KMS-11 (cell line): ENCODE data around the gene TANC1.
A peak's percentile ranks its signal among the peaks of the same experiment; 100 is the strongest.

Source experiments
- H2AFZ ChIP-seq: fragments of 200-600 bp; sonication (generic); 2 replicates; pipeline ENCODE4 v1.6.1; 2016; ENCODE audit warnings: antibody characterized with exemption, mixed run types, low read depth
- H3K27ac ChIP-seq: fragments of 200-600 bp; sonication (generic); 2 replicates; pipeline ENCODE4 v1.6.1; 2016; ENCODE audit warnings: mild to moderate bottlenecking, mixed run types
- H3K27me3 ChIP-seq: fragments of 200-600 bp; sonication (generic); 2 replicates; pipeline ENCODE4 v1.6.1; 2017; ENCODE audit warnings: mild to moderate bottlenecking, low read depth, mixed run types, moderate library complexity; ENCODE audit not compliant: insufficient read depth
- H3K36me3 ChIP-seq: fragments of 200-600 bp; sonication (generic); 2 replicates; pipeline ENCODE4 v1.6.1; 2017; ENCODE audit warnings: mild to moderate bottlenecking, mixed run types; ENCODE audit not compliant: insufficient read depth
- H3K4me1 ChIP-seq: fragments of 200-600 bp; sonication (generic); 2 replicates; pipeline ENCODE4 v1.6.1; 2016; ENCODE audit warnings: mild to moderate bottlenecking, low read depth, mixed run types; ENCODE audit not compliant: poor library complexity, severe bottlenecking
- H3K4me2 ChIP-seq: fragments of 200-600 bp; sonication (generic); 2 replicates; pipeline ENCODE4 v1.7.0; 2016; ENCODE audit warnings: mild to moderate bottlenecking, mixed run types
- H3K4me3 ChIP-seq: fragments of 200-600 bp; sonication (generic); IDR thresholded peaks from 2 replicates; pipeline ENCODE4 v1.6.1; 2017; ENCODE audit warnings: low read depth, low read length, mixed read lengths; ENCODE audit not compliant: insufficient read depth
- H3K79me2 ChIP-seq: fragments of 200-600 bp; sonication (generic); 2 replicates; pipeline ENCODE4 v1.6.1; 2016; ENCODE audit warnings: low read depth, mixed run types; ENCODE audit not compliant: insufficient read depth
- H3K9ac ChIP-seq: fragments of 200-600 bp; sonication (generic); 2 replicates; pipeline ENCODE4 v1.6.1; 2016; ENCODE audit warnings: mild to moderate bottlenecking, mixed run types
- H4K20me1 ChIP-seq: fragments of 200-600 bp; sonication (generic); 2 replicates; pipeline ENCODE4 v1.6.1; 2016; ENCODE audit warnings: mild to moderate bottlenecking, mixed run types; ENCODE audit not compliant: insufficient read depth
- CTCF ChIP-seq: fragments of 200-600 bp; sonication (generic); conservative IDR thresholded peaks from 2 replicates; pipeline ENCODE4 v1.6.1; 2017; ENCODE audit warnings: low read depth, mild to moderate bottlenecking, antibody characterized with exemption, low read length, moderate library complexity, mixed read lengths

TANC1 gene

GRCh38 chr2:158990397-158991214 lies 22.2 kb downstream of the TANC1 start:
- H4K20me1 ChIP-seq: no peaks in the 10 kb centered on the region
- H3K27ac ChIP-seq: no peak overlapping the region
- peaks cover 92% of the 10 kb centered on the region for H3K79me2 ChIP-seq
- H3K4me3 ChIP-seq: no peak overlapping the region
- no peak overlapping the region for H2AFZ ChIP-seq
- TF ChIP-seq CTCF: no peak
- H3K9ac ChIP-seq: no peak overlapping the region
- H3K36me3 ChIP-seq: no peaks in the 10 kb centered on the region
- H3K4me2 ChIP-seq: no peak overlapping the region
- H3K27me3 ChIP-seq: no peaks in the 10 kb centered on the region
- peaks cover 84% of the 10 kb centered on the region for H3K4me1 ChIP-seq

GRCh38 chr2:158993030-158993429 lies 24.6 kb downstream of the TANC1 start:
- H2AFZ ChIP-seq: no peak overlapping the region
- peaks cover 96% of the 10 kb centered on the region for H3K79me2 ChIP-seq
- no peaks in the 10 kb centered on the region for H3K27me3 ChIP-seq
- no peaks in the 10 kb centered on the region for H4K20me1 ChIP-seq
- H3K4me3 ChIP-seq: no peak overlapping the region
- peaks cover 83% of the 10 kb centered on the region for H3K4me1 ChIP-seq
- no peak for TF ChIP-seq CTCF
- no peaks in the 10 kb centered on the region for H3K36me3 ChIP-seq
- H3K4me2 ChIP-seq: no peak overlapping the region
- no peak overlapping the region for H3K27ac ChIP-seq
- no peak overlapping the region for H3K9ac ChIP-seq

- Histone ChIP-seq H4K20me1 (no peaks in the 10 kb centered on the region), H3K4me2 (peak overlapping the region; percentile 38), H3K36me3 (no peaks in the 10 kb centered on the region), H3K4me3 (peak overlapping the region; percentile 42), H3K27ac (no peak overlapping the region), H3K9ac (no peak overlapping the region), H3K4me1 (peaks cover 83% of the 10 kb centered on the region), H3K27me3 (no peaks in the 10 kb centered on the region), H3K79me2 (peaks cover 96% of the 10 kb centered on the region), H2AFZ (no peak overlapping the region)
- no peak for TF ChIP-seq CTCF
Observed at GRCh38 chr2:158993721-158994587, 25.5 kb downstream of the TANC1 start.

- H4K20me1 ChIP-seq: no peaks in the 10 kb centered on the region
- H3K4me1 ChIP-seq: peaks cover 87% of the 10 kb centered on the region
- H3K9ac ChIP-seq: no peak overlapping the region
- peak overlapping the region; percentile 19; the same call in 1 of the 2 replicates for H3K27ac ChIP-seq
- peak overlapping the region; percentile 42 for H3K4me3 ChIP-seq
- no peak for TF ChIP-seq CTCF
- peaks cover 96% of the 10 kb centered on the region for H3K79me2 ChIP-seq
- no peaks in the 10 kb centered on the region for H3K27me3 ChIP-seq
- no peak overlapping the region for H2AFZ ChIP-seq
- peak overlapping the region; percentile 38 for H3K4me2 ChIP-seq
- H3K36me3 ChIP-seq: no peaks in the 10 kb centered on the region
Observed at GRCh38 chr2:158994920-158995676, 26.7 kb downstream of the TANC1 start.
